Tibial artery (tissue), 4 donors: ENCODE data around the gene SIDT2.

ENCODE experiments used
- DNase-seq, 2 donors: peaks; one replicate each; pipeline ENCODE4 v3.0.0-alpha.2; 2019
- H3K27ac ChIP-seq, 2 donors: fragments of 200-600 bp; sonication (generic) in 1 of 2; 1 replicate in 1 of 2; 2 replicates in 1 of 2; pipeline ENCODE4 v1.5.1; 2018 to 2019; ENCODE audit warnings: mild to moderate bottlenecking in 1 of 2
- H3K27me3 ChIP-seq, 2 donors: fragments of 200-600 bp; sonication (generic) in 1 of 2; one replicate each; pipeline versions ENCODE4 v1.5.1 to v1.6.0; 2016 to 2019
- H3K36me3 ChIP-seq, 3 donors: fragments of 200-600 bp; sonication (generic) in 2 of 3; one replicate each; pipeline ENCODE4 v1.5.1; 2016 to 2019; ENCODE audit warnings: mild to moderate bottlenecking in 2 of 3
- H3K4me1 ChIP-seq, 4 donors: fragments of 200-600 bp; sonication (generic) in 2 of 4; 1 replicate in 3 of 4; 2 replicates in 1 of 4; pipeline ENCODE4 v1.5.1; 2016 to 2019
- H3K4me3 ChIP-seq, 2 donors: fragments of 200-600 bp; sonication (generic) in 1 of 2; 1 replicate in 1 of 2; 2 replicates in 1 of 2; pipeline ENCODE4 v1.5.1; 2018 to 2019; ENCODE audit warnings: mild to moderate bottlenecking in 2 of 2
- H3K9me3 ChIP-seq, 3 donors: fragments of 200-600 bp; sonication (generic) in 1 of 3; one replicate each; pipeline ENCODE4 v1.5.1; 2016 to 2019
- intact Hi-C: fragments of 100-400 bp; cut with DNase I; formaldehyde crosslinking; loops from one replicate; pipeline ENCODE4 v1.15.0; 2023; ENCODE audit warnings: low total_unique reads
- TF ChIP-seq, protein P1 (sequence below), 2 experiments: fragments of 200-600 bp in 1 of 2; fragments of 450-650 bp in 1 of 2; IDR thresholded peaks; one replicate each; pipeline ENCODE4 v1.5.1; 2017 to 2019; ENCODE audit warnings: antibody characterized with exemption in 2 of 2, mild to moderate bottlenecking in 1 of 2, moderate library complexity in 1 of 2

Gene SIDT2

DNA sequence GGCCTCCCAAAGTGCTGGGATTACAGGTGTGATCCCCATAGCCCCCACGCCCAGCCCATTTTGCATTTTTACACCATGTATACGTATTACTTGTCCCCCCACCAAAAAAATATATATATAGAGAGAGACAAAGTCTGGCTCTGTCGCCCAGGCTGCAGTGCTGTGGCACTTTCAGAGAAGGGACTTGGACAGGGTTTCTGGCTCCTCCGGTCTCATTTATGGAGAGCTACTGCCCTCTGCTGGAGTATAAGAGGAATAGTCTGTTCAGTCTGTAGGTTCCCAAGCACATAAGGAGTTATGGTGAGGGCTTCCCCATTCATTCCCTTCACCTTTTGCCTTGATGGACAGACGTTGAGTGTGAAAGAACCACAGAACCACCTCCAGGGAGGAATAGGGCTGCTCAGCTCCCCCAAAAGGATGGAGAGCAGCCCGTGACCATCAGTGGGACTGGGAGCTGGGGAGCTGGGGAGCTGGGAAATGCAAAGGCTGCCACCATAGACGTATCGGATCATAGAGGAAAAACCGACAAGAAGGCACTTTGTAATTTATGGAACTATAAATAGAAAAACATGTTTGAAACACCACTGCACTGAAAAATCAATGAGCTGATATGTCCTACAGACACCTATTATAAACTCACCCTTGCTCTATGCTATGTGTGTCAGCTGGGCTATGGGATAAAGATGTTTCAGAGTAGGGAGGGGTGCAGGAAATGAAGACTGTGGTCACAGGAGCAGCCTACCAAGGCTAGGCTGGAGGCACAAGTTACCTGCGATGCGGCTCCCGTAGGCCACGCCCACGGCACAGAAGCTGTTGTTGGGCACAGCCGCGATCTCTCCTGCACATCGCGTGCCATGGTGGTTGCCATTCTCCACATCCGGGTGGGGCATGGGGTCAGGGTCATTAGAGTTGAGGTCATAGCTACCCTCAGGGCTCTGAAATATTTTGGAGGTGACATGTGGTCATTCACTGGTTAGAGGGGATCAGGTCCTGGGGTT, 48.1 kb downstream of the SIDT2 start:
- H3K4me3 ChIP-seq = no peak overlapping the region
- H3K27ac ChIP-seq = peak overlapping the region; percentile 88 to 91
- TF ChIP-seq, protein P1, sequence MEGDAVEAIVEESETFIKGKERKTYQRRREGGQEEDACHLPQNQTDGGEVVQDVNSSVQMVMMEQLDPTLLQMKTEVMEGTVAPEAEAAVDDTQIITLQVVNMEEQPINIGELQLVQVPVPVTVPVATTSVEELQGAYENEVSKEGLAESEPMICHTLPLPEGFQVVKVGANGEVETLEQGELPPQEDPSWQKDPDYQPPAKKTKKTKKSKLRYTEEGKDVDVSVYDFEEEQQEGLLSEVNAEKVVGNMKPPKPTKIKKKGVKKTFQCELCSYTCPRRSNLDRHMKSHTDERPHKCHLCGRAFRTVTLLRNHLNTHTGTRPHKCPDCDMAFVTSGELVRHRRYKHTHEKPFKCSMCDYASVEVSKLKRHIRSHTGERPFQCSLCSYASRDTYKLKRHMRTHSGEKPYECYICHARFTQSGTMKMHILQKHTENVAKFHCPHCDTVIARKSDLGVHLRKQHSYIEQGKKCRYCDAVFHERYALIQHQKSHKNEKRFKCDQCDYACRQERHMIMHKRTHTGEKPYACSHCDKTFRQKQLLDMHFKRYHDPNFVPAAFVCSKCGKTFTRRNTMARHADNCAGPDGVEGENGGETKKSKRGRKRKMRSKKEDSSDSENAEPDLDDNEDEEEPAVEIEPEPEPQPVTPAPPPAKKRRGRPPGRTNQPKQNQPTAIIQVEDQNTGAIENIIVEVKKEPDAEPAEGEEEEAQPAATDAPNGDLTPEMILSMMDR (IDR thresholded peaks at IDR 0.05) = peak; percentile 71 to 91
- H3K36me3 ChIP-seq = peaks cover 18 to 69% (median 45%) of the 10 kb centered on the region in 3 donors
- intact Hi-C loops = loop anchor here (5.0 kb wide), 1 partner anchor 44 kb away; no protein-coding TSS in a partner anchor
- no peaks in the 10 kb centered on the region for H3K9me3 ChIP-seq
- H3K27me3 ChIP-seq = no peaks in the 10 kb centered on the region
- H3K4me1 ChIP-seq = peaks cover 0 to 61% (median 41%) of the 10 kb centered on the region in 4 donors
- DNase-seq = no peak

DNA sequence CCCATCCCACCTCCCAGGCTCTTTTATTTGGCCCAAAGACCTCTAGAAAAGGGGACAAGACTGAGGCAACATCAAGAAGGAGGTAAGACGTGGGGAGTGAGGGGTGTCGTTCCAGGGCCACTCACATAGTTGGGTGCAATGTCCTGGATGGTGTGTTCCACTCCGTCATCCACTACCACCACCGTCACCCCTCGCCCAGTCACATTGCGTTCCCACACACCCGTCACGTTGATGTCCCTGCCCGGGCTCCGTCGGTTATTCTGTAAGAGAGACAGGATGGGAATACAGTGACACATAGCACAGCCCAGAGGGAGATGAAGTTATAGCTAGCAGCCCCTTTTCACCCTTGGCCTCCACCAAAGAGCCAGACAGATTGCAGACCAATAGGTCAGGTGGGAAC, 49.5 kb downstream of the SIDT2 start:
- no peak for DNase-seq
- no peaks in the 10 kb centered on the region for H3K27me3 ChIP-seq
- peaks cover 18 to 67% (median 40%) of the 10 kb centered on the region in 3 donors for H3K36me3 ChIP-seq
- H3K4me3 ChIP-seq = no peak overlapping the region
- H3K4me1 ChIP-seq = peaks cover 0 to 50% (median 28%) of the 10 kb centered on the region in 4 donors
- TF ChIP-seq, protein P1 (IDR thresholded peaks at IDR 0.05) = no peak
- H3K27ac ChIP-seq = no peak overlapping the region
- H3K9me3 ChIP-seq = no peaks in the 10 kb centered on the region
- intact Hi-C loops = loop anchor here (5.0 kb wide), 1 partner anchor 46 kb away; no protein-coding TSS in a partner anchor

DNA sequence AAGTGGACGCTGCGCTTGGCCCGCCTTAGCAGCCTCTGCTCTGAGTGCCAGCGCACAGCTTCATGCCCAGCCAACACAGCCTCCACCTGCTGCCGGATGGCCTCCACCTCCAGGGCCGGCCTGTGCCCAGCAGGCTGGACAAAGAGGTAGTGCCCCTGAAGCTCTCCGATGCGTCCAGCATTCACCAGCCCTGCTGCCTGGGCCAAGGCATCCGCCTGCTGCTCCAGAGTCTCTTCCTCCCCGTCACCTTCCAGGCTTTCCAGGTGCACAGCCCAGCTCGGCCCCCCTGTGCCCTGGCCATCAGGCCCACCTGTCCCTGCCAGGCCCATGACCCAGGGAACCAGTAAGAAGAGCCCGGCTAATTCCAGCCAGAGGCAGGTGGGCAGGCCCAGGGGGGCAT, 50.9 kb downstream of the SIDT2 start:
- Histone ChIP-seq H3K27me3 (no peaks in the 10 kb centered on the region), H3K9me3 (no peaks in the 10 kb centered on the region), H3K36me3 (peaks cover 18 to 53% (median 34%) of the 10 kb centered on the region in 3 donors), H3K4me3 (no peak overlapping the region), H3K27ac (no peak overlapping the region), H3K4me1 (peaks cover 0 to 50% (median 34%) of the 10 kb centered on the region in 4 donors)
- intact Hi-C loops = loop anchor here (5.0 kb wide), 1 partner anchor 47 kb away; no protein-coding TSS in a partner anchor
- DNase-seq = no peak
- TF ChIP-seq, protein P1 (IDR thresholded peaks at IDR 0.05) = no peak

DNA sequence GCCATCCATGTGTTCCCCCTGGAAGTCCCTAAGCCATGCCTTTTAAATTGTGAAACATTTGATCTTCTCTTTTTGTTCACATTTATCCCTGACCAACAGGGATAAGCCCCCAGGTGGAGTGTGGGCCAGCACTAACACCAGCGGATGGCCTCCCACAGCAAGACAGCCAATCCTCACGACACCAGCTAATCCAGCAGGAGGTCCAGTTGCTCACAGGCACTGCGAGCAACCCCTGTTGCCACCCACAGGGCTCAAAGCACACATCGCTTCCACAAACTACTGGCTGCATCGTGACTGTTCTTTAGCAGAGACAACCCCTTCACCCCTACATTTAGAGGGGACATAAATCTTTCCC, 51.4 kb downstream of the SIDT2 start:
- intact Hi-C loops = loop anchor here (5.0 to 10.0 kb wide), 5 partner anchors 38 to 445 kb away; partner anchors contain the start of genes BACE1 and ZPR1
- no peak for DNase-seq
- peaks cover 0 to 45% (median 34%) of the 10 kb centered on the region in 4 donors for H3K4me1 ChIP-seq
- H3K27me3 ChIP-seq = no peaks in the 10 kb centered on the region
- H3K36me3 ChIP-seq = peaks cover 18 to 48% (median 34%) of the 10 kb centered on the region in 3 donors
- H3K27ac ChIP-seq = no peak overlapping the region
- TF ChIP-seq, protein P1 (IDR thresholded peaks at IDR 0.05) = no peak
- H3K9me3 ChIP-seq = no peaks in the 10 kb centered on the region
- no peak overlapping the region for H3K4me3 ChIP-seq

DNA sequence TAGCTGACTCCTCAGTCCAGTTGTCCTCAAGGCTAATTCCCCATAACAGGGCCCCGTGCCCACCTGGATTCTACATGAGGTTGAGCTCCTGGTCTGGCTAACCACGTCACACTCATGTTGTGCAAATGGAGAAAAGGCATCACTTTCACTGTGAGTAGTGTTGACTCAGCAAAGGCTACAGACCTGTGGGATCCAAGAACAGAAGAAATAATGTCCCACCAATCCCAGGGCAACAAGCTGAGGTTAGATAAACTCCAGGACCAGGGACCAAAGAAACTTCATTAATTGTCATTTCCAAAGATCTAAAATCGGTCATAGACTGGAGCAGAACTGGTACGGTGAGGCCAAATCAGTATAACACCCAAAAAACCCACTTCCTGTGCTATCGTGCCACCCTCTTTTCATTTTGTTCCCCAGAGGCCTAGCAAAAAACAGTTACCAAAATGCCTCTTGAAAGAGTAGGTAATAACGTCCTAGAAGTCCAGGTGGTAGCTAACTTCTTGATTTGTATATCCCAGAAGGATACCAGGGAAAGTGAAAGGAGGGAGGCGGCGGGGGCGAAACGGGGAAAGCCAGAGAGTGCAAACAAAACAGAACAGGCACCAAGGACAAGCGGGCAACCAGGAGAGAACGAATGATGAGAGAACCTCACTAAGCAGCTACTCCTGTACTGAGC, 51.9 kb downstream of the SIDT2 start:
- TF ChIP-seq, protein P1 (IDR thresholded peaks at IDR 0.05) = no peak
- peaks cover 0 to 40% (median 34%) of the 10 kb centered on the region in 4 donors for H3K4me1 ChIP-seq
- H3K27ac ChIP-seq = peak overlapping the region in 1 of 2 donors; percentile 94

More for the DNA sequence above, 51.9 kb downstream of the SIDT2 start:
- intact Hi-C loops = loop anchor here (5.0 to 10.0 kb wide), 4 partner anchors 38 to 446 kb away; partner anchors contain the start of genes BACE1 and ZPR1
- Histone ChIP-seq H3K27me3 (no peaks in the 10 kb centered on the region), H3K36me3 (peaks cover 18 to 45% (median 34%) of the 10 kb centered on the region in 3 donors), H3K9me3 (no peaks in the 10 kb centered on the region), H3K4me3 (peak overlapping the region; percentile 66 to 83)
- no peak for DNase-seq
